GM15510 (cell line): ENCODE data around the gene VEZF1.

Experiments
- POLR2A ChIP-seq: IDR thresholded peaks from 3 replicates; pipeline ENCODE4 v1.6.1; 2011; ENCODE audit warnings: borderline replicate concordance; ENCODE audit not compliant: insufficient read length; ENCODE audit errors: extremely low read depth

VEZF1 gene

GRCh38 chr17:57968456-57968855 is 19.6 kb downstream of the VEZF1 start:
- TF ChIP-seq POLR2A, result no peak

GRCh38 chr17:57966875-57967274 is 21.2 kb downstream of the VEZF1 start:
- no peak for TF ChIP-seq POLR2A

- TF ChIP-seq POLR2A, result no peak
Measured at GRCh38 chr17:57966246-57966645, 21.8 kb downstream of the VEZF1 start.

- TF ChIP-seq POLR2A, result no peak
Measured at GRCh38 chr17:57965521-57966160, 22.4 kb downstream of the VEZF1 start.

GRCh38 chr17:57963149-57963511 is 24.9 kb downstream of the VEZF1 start:
- TF ChIP-seq POLR2A, result no peak

- no peak for TF ChIP-seq POLR2A
Measured at GRCh38 chr17:57962279-57963148, 25.5 kb downstream of the VEZF1 start.

GRCh38 chr17:57959929-57960328 is 28.1 kb downstream of the VEZF1 start:
- TF ChIP-seq POLR2A, result no peak

GRCh38 chr17:57957886-57958285 is 30.2 kb downstream of the VEZF1 start:
- TF ChIP-seq POLR2A, result no peak

- no peak for TF ChIP-seq POLR2A
Measured at GRCh38 chr17:57957120-57957850, 30.8 kb downstream of the VEZF1 start.

GRCh38 chr17:57956291-57957119 is 31.5 kb downstream of the VEZF1 start:
- no peak for TF ChIP-seq POLR2A

- no peak for TF ChIP-seq POLR2A
Measured at GRCh38 chr17:57955183-57955931, 32.7 kb downstream of the VEZF1 start, which contains the start of gene CUEDC1. TSS of gene CUEDC1 (minus strand) at chr17:57955412. CDS start at chr17:57885564, 69,848 bp downstream.

- no peak for TF ChIP-seq POLR2A
Measured at GRCh38 chr17:57954397-57955182, 33.5 kb downstream of the VEZF1 start.
